ENCODE data around the gene DSCAML1.

DSCAML1 gene

GRCh38 chr11:117634756-117635603 is 162.0 kb downstream of the DSCAML1 start:
- no peak for DNase-seq (ENCODE audit: low read depth)

DNA sequence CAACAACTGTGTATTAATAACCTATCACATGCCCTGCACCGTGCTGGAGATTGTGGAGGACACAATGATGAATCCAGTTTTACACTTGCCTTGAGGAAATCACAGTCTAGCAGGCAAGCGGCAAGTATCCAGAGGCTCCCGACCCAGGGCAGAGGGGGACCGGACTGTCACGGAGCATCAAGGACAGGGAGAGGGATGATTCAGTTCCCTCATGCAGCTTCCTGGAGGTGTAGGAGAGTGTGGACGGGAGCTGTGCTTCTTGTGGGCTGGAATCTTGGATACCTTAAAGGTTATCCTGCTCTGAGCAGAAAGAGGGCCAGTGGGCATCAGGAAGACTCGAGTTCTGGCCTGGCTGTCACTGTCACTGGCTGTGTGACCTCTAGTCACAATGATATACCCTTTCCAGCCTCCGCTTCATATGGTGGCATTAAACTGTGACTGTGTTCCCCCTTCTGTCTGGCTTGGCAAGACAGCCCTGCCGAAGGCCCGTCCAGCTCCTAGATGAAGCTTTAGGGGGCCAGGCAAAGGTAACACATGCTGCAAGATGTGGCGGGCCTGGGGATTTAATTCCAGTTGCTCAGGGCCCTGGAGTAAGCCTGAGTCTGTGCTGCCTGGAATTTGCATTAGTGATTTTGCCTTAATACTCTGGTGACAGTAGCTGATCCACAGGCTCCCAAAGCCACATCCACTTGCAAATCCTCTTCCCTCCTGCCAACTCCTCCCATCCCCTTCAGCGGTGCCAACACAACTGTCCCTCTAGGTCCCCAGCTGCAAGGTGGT is 162.8 kb downstream of the DSCAML1 start:
- DNase-seq (ENCODE audit: low read depth) = no peak

- no peak for DNase-seq (ENCODE audit: low read depth)
These were observed 163.7 kb downstream of the DSCAML1 start for GRCh38 chr11:117633186-117633754.

DNA sequence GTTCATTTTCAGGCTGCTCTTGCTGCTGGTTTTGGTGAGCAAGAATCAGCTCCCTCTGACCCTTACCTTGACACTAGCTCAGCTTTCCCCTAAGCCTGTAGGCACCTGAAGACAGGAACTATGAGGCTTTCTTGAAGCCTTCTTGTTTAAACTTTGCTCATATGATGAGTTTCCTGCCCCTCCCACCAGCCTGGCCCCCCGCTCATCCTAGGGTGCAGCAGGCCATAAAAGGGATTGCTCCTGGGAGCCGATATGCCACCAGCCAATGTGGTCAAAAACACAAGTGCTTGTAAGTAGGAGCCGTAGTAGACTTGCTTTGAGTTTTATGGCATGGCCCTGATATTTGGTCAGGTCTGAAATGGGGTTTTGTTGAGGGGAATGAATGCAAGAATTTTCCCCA is 164.7 kb downstream of the DSCAML1 start:
- no peak for DNase-seq (ENCODE audit: low read depth)

DNA sequence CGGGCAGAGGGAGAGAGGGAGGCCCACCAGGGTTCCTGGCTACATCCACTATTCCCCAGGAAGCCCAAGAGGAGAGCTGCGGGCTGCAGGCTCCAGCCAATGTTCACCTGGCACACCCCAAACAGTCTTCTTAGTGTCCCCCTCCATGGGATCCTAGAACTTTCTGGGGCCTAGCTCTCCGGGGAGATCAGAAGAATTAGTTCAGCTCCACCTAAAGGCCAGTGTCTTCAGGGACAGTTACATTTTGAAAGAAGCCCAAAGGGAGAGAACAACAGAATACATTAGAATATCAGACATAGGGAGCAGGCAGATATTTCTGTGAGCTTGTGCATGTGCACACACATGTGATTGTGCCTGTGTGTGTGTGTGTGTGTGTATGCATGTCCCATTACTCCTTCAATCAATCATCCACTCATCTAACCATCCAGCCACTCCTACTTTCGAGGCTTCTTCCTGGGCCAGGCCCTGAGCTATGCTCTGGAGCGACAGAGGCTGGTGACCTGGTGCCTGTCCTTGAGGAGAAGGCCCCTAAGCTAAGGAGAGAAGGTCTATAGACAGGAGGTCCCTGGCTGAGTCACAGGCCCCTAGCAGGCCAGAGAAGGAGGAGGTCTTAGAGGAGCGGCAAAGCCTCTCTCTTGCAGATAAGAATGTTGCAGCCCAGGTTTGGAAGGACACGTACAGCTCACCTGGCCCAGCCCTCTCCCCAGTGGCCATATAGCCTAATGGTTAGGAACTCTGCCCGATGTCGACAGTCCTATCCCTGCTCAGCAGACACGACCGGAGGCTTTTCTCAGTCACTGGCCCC is 165.5 kb downstream of the DSCAML1 start:
- no peak for DNase-seq (ENCODE audit: low read depth)

DNA sequence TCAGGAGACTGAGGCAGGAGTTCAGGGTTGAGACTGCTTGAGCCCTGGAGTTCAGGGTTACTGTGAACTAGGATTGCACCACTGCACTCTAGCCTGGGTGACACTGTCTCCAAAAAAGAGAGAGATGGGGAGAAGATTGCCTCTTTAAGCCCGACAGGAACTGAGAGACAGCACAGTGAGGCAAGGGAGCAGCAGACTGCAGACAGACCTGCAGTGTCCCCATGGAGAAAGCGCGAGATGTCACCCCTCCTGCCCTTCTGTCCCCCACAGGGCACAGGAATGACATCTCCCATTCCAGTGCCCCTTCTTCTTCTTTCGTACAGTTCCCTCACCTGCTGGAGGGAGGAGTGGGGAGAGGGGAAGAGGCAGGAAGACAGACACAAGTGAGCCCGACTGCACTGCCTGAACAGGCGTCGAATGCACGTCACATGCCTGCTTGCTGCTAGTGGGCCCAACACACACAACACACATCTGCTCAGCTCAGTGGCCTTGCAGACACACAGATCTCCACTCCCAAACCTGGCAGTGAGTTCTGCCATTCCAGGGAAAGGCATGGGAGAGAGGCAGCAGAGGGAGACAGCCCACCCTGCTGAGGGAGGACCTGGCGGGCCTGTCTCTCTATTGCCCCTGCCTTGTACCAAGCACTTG is 167.0 kb downstream of the DSCAML1 start:
- no peak for DNase-seq (ENCODE audit: low read depth)

DNA sequence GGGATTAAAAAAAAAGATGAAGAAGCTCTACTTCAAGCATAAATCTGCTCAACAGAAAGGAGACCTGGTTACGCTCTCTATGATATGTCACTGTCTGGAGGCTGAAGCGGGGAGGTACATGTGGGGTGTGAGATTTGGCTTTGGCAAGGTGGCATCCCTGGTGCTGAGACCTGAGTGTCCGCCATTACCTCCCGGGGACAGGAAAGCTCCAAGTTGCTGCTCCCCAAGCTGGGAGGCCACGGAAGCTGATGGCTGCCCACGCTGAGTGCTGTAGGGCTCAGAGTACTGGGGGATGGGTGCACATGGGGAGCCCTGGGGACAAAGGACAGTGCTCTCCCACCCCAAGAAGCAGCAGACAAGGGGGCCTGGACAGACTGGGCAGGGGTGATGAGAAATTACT is 167.9 kb downstream of the DSCAML1 start:
- no peak for DNase-seq (ENCODE audit: low read depth)

GRCh38 chr11:117627259-117627658 is 169.8 kb downstream of the DSCAML1 start:
- DNase-seq (ENCODE audit: low read depth) = no peak

- DNase-seq (ENCODE audit: low read depth) = no peak
These were observed 170.4 kb downstream of the DSCAML1 start for GRCh38 chr11:117626576-117626975.

- no peak for DNase-seq (ENCODE audit: low read depth)
These were observed 171.8 kb downstream of the DSCAML1 start for GRCh38 chr11:117625237-117625636.

- no peak for DNase-seq (ENCODE audit: low read depth)
These were observed 173.2 kb downstream of the DSCAML1 start for GRCh38 chr11:117623831-117624271.

DNA sequence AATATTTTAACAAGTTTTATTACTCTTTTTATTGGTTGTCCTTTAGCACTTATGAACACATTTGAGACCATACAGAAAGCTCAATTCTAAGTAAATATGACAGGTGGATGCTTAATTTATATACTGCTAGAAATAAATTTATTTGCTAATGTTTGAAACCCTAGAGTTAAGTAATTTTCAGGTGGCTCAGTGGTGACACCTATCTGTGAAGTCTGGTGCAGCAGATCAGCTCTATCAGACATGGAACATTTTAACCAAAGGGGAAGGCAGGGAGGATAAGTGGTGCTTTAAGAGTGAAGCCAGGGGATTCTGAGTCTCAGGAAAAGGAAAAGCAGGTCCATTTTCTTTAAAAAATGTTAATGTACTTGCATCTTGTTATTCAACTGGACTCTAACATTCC is 175.8 kb downstream of the DSCAML1 start:
- DNase-seq (ENCODE audit: low read depth) = no peak

DNA sequence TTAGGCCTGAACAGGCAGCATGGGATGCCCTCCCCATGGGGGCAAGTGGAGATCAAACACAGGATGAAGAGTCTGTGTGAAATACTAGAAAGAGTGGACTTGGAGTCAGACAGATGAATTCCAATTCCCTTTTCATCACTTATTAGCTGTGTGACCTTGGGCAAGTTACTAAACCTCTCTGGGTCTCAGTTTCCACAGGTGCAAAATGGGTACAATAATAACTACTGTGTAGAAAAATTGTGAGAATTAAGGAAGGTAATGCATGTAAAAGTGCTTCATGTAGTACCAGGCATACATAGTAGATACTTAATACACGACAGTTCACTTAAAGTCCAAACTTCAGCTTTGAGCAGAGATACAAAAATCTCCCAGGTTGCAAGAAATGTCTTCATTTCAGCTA is 176.4 kb downstream of the DSCAML1 start:
- DNase-seq (ENCODE audit: low read depth) = no peak

DNA sequence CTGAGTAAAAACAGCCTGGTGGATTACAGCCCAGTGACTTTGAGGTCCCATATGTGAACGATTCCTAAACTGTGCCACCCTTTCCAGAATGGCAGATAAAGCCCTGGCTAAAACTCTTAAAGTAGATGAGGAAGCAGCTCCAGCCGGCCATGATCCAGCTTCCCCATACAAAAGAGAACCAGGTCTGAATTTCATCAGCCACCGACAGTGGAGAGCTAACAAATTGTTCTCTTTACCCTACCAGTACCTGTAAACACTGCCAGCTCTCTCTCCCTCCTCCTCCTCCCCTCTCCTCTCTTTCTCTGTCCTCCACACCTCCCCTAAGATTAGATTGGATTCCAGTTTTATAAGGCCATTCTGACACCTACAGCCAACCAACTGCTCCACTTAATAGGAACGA is 176.9 kb downstream of the DSCAML1 start:
- DNase-seq (ENCODE audit: low read depth) = no peak

- no peak for DNase-seq (ENCODE audit: low read depth)
These were observed 177.4 kb downstream of the DSCAML1 start for GRCh38 chr11:117619661-117620060.

- no peak for DNase-seq (ENCODE audit: low read depth)
These were observed 178.0 kb downstream of the DSCAML1 start for GRCh38 chr11:117618982-117619355.

DNA sequence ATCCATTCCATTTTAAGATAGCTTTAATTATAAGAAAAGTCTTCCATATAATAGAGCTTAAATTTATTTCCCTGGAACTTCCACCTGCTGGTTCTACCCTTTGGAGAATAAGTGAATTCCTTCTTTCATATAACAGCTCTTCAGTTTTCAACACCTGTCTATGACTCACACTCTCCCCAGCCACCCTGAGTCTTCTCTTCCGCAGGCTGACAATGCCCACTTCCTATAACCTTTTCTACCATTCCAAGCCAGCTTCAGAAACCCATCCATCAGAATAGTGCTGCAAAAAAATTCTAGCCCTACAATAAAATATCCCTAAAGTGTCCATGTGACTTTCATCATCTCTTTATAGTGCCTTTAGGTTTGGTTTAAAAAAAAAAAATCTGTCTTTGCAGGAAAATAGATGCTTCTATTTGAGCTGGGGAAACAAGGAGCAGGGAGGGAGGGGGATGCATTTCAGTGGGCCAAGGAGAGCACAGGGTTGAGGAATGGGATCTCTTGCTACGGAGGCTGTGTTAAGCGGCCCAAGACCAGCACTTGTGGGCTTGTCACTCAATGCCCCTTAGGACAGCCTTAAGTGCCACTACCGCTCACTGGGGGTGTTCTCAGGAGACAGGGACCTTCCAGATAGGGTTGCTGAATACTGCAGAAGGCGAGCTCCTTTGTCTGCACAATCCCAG is 178.6 kb downstream of the DSCAML1 start:
- no peak for DNase-seq (ENCODE audit: low read depth)

DNA sequence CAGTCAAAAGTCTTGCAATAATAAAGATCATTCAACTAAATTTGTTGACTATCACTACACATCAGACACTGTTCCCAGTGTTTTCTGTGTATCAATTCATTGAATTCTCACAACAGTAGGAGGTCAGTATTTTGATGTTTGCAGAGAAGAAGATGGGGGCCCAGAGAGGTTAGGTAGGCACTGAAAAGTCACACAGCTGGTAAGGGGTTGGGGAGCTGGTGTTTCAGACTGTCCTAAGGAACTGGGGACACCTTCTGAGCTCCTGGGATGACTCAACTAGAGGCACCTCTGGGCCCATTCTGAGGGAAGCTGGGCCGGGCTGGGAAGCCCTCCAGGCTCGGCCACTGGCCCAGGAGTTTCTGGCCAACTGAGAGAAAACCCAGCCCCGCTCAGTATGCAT is 180.0 kb downstream of the DSCAML1 start:
- DNase-seq (ENCODE audit: low read depth) = no peak

GRCh38 chr11:117614728-117615127 is 182.3 kb downstream of the DSCAML1 start:
- DNase-seq (ENCODE audit: low read depth) = no peak

DNA sequence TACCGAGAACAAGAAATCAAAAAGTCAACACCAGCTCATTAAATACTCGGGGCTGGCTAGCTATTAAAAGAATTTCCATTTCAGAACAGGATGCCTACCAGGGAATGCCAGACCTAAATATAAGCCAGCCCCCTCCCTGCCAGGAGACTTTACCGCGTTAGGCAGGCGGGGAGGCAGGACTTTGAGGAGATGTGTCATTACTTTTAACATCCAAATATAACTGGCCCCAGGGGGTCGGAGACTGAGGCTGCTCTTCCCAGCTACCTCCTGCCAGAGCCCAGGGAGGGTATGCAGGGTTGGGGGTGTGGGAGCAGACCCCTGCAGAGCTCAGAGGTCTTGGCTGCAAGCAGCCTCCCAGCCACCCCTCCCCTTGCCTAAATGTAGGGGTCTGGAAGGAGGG is 183.5 kb downstream of the DSCAML1 start:
- DNase-seq (ENCODE audit: low read depth) = no peak

- DNase-seq (ENCODE audit: low read depth) = no peak
These were observed 184.8 kb downstream of the DSCAML1 start for GRCh38 chr11:117612177-117612576.

All from GM04504 (cell line).